Gastrocnemius medialis (tissue), 4 donors: Measurements from ENCODE around the gene CPVL.
A peak's percentile ranks its signal among the peaks of the same experiment; 100 is the strongest.

Experiments
- POLR2A ChIP-seq, 2 donors: fragments of 450-650 bp; IDR thresholded peaks; one replicate each; pipeline ENCODE4 v1.6.1; 2017; ENCODE audit warnings: antibody characterized with exemption in 2 of 2, mild to moderate bottlenecking in 2 of 2, moderate library complexity in 2 of 2
- TF ChIP-seq, protein P1 (sequence below), 5 experiments: fragments of 450-650 bp in 3 of 5; fragments of 200-600 bp in 2 of 5; sonication (generic) in 2 of 5; IDR thresholded peaks in 4 of 5; conservative IDR thresholded peaks in 1 of 5; 1 replicate in 4 of 5; 2 replicates in 1 of 5; pipeline ENCODE4 v1.5.1; 2016 to 2019; ENCODE audit warnings: antibody characterized with exemption in 5 of 5, mild to moderate bottlenecking in 3 of 5, moderate library complexity in 3 of 5

DNA sequence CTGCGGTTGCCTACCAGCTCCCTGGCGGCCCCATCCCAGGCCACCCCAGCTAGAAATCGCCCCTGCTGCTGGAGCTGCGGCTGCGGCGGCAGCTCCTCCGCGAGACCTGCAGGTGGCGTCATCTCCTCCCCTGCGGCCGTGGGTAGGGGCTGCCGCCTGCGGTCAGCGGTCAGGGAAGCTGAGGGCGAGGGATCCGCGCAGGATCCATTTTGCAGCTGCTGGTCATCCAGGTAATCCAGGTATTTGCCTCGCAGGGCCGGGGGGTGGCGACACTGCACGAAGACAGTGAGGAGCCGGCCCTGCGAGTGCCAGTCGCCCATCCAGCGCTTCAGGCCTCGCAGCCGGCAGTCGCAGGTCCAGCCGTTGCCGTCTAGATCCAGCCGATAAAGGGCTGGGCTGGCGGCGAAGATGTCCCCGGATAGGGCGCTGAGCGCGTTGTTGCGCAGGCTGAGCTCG is 189.7 kb downstream of the CPVL start:
- TF ChIP-seq, protein P1, sequence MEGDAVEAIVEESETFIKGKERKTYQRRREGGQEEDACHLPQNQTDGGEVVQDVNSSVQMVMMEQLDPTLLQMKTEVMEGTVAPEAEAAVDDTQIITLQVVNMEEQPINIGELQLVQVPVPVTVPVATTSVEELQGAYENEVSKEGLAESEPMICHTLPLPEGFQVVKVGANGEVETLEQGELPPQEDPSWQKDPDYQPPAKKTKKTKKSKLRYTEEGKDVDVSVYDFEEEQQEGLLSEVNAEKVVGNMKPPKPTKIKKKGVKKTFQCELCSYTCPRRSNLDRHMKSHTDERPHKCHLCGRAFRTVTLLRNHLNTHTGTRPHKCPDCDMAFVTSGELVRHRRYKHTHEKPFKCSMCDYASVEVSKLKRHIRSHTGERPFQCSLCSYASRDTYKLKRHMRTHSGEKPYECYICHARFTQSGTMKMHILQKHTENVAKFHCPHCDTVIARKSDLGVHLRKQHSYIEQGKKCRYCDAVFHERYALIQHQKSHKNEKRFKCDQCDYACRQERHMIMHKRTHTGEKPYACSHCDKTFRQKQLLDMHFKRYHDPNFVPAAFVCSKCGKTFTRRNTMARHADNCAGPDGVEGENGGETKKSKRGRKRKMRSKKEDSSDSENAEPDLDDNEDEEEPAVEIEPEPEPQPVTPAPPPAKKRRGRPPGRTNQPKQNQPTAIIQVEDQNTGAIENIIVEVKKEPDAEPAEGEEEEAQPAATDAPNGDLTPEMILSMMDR (IDR thresholded peaks at IDR 0.05 in 4 of 5, conservative IDR thresholded peaks at IDR 0.05 in 1 of 5) = peak; percentile 20 to 55 (median 36)
- TF ChIP-seq POLR2A (IDR thresholded peaks at IDR 0.05) = no peak
